GM20000 (cell line): Measurements from ENCODE around the gene SEZ6L.

Experiments used
- DNase-seq: peaks from one replicate; pipeline ENCODE4 v3.0.0; 2012; ENCODE audit warnings: low spot score
- CTCF ChIP-seq: IDR thresholded peaks from 2 replicates; pipeline ENCODE4 v1.5.1; 2012; ENCODE audit warnings: mild to moderate bottlenecking, control low read depth; ENCODE audit errors: extremely low read depth, missing control alignments

Gene SEZ6L

GRCh38 chr22:26432619-26433311 lies 263.5 kb downstream of the SEZ6L start:
- DNase-seq = peak; percentile 47
- no peak for TF ChIP-seq CTCF
